WTC11 (cell line): ENCODE measurements around the gene GNA12. TPM values are rescaled to one million over a fixed set of nuclear protein-coding genes. Genes with fewer than 3 reads are reported as not detected.

Source experiments
- ATAC-seq: fragments of 200-7000 bp; cut with Tn5 transposase; 2 replicates; pipeline ENCODE4 v1.10.0; 2021; ENCODE audit warnings: mild to moderate bottlenecking, moderate library complexity
- CTCF ChIA-PET: fragments of 300-600 bp; sonication (Branson Sonifier 250); formaldehyde crosslinking; loops from one replicate; lab custom pipeline; 2021; ENCODE audit warnings: antibody characterized with exemption; lab: Charles Lee
- POLR2A ChIA-PET: fragments of 350-600 bp; sonication (Branson Sonifier 250); formaldehyde crosslinking; loops from one replicate; lab custom pipeline; 2021; ENCODE audit warnings: antibody characterized with exemption; lab: Charles Lee
- DNase-seq: peaks from one replicate; pipeline ENCODE4 v3.0.0; 2021; ENCODE audit warnings: low spot score
- H3K27ac Mint-ChIP-seq: 2 replicates; pipeline ENCODE4 v1.8.0; 2021; ENCODE audit warnings: mixed read lengths
- H3K27me3 Mint-ChIP-seq: 2 replicates; pipeline ENCODE4 v1.8.0; 2021; ENCODE audit warnings: low read depth, mild to moderate bottlenecking, moderate library complexity, mixed read lengths
- H3K36me3 Mint-ChIP-seq: 2 replicates; pipeline ENCODE4 v1.8.0; 2021; ENCODE audit warnings: mixed read lengths
- H3K4me1 Mint-ChIP-seq: 2 replicates; pipeline ENCODE4 v1.8.0; 2022; ENCODE audit warnings: mixed read lengths
- H3K4me3 Mint-ChIP-seq: 2 replicates; pipeline ENCODE4 v1.8.0; 2021; ENCODE audit warnings: mild to moderate bottlenecking, moderate library complexity, mixed read lengths
- H3K9me3 Mint-ChIP-seq: 2 replicates; pipeline ENCODE4 v1.8.0; 2021; ENCODE audit warnings: mixed read lengths
- CREM ChIP-seq: sonication (generic); formaldehyde crosslinking; IDR thresholded peaks from 2 replicates; pipeline ENCODE4 v1.8.1; 2022; ENCODE audit warnings: mild to moderate bottlenecking, missing genetic modification reagents, moderate library complexity
- ETV6 ChIP-seq: sonication (generic); formaldehyde crosslinking; IDR thresholded peaks from 2 replicates; pipeline ENCODE4 v1.8.1; 2022; ENCODE audit warnings: mild to moderate bottlenecking, missing genetic modification reagents
- GABPB1 ChIP-seq: sonication (generic); formaldehyde crosslinking; IDR thresholded peaks from 2 replicates; pipeline ENCODE4 v1.8.1; 2023; ENCODE audit warnings: mild to moderate bottlenecking, missing genetic modification reagents
- NFE2L1 ChIP-seq: sonication (generic); formaldehyde crosslinking; IDR thresholded peaks from 2 replicates; pipeline ENCODE4 v1.8.1; 2023; ENCODE audit warnings: missing genetic modification reagents
- NR1H2 ChIP-seq: sonication (generic); formaldehyde crosslinking; IDR thresholded peaks from 2 replicates; pipeline ENCODE4 v1.9.0; 2021; ENCODE audit warnings: mild to moderate bottlenecking, moderate library complexity, missing genetic modification reagents
- NR2C2 ChIP-seq: sonication (generic); formaldehyde crosslinking; IDR thresholded peaks from 2 replicates; pipeline ENCODE4 v1.8.0; 2022; ENCODE audit warnings: mild to moderate bottlenecking, missing genetic modification reagents
- OVOL2 ChIP-seq: fragments of 250-450 bp; sonication (Bioruptor Pico); IDR thresholded peaks from 2 replicates; pipeline ENCODE4 v1.9.0; 2021; ENCODE audit warnings: mild to moderate bottlenecking, borderline replicate concordance
- SMAD3 ChIP-seq: sonication (generic); formaldehyde crosslinking; IDR thresholded peaks from 2 replicates; pipeline ENCODE4 v1.8.0; 2022; ENCODE audit warnings: missing genetic modification reagents, mild to moderate bottlenecking, borderline replicate concordance
- SMAD4 ChIP-seq: sonication (generic); formaldehyde crosslinking; IDR thresholded peaks from 2 replicates; pipeline ENCODE4 v1.8.0; 2022; ENCODE audit warnings: mild to moderate bottlenecking, missing genetic modification reagents
- SOX15 ChIP-seq: fragments of 250-450 bp; sonication (Bioruptor Pico); IDR thresholded peaks from 2 replicates; pipeline ENCODE4 v1.9.0; 2021; ENCODE audit warnings: mild to moderate bottlenecking
- TP53 ChIP-seq: sonication (generic); formaldehyde crosslinking; IDR thresholded peaks from 2 replicates; pipeline ENCODE4 v1.8.1; 2023; ENCODE audit warnings: mild to moderate bottlenecking, missing genetic modification reagents
- ZNF232 ChIP-seq: sonication (generic); formaldehyde crosslinking; IDR thresholded peaks from 2 replicates; pipeline ENCODE4 v1.8.0; 2022; ENCODE audit warnings: mild to moderate bottlenecking, missing genetic modification reagents
- ZNF317 ChIP-seq: sonication (generic); formaldehyde crosslinking; IDR thresholded peaks from 2 replicates; pipeline ENCODE4 v1.8.1; 2023; ENCODE audit warnings: low read depth, mild to moderate bottlenecking, moderate library complexity, missing genetic modification reagents, borderline replicate concordance
- total RNA-seq: library from RNA; stranded (reverse); gene quantifications from 3 replicates; pipeline ENCODE4 v1.2.3, GENCODE V29; 2021
- TF ChIP-seq, protein P1 (sequence below): sonication (generic); formaldehyde crosslinking; IDR thresholded peaks from 2 replicates; pipeline ENCODE4 v1.8.1; 2023; ENCODE audit warnings: mild to moderate bottlenecking, missing genetic modification reagents
- TF ChIP-seq, protein P2 (sequence below): sonication (generic); formaldehyde crosslinking; IDR thresholded peaks from 2 replicates; pipeline ENCODE4 v1.8.1; 2022; ENCODE audit warnings: low read depth, mild to moderate bottlenecking, moderate library complexity, missing genetic modification reagents, borderline replicate concordance
- TF ChIP-seq, protein P3 (sequence below): sonication (generic); formaldehyde crosslinking; IDR thresholded peaks from 2 replicates; pipeline ENCODE4 v1.8.1; 2022; ENCODE audit warnings: mild to moderate bottlenecking, missing genetic modification reagents, moderate library complexity, borderline replicate concordance
- TF ChIP-seq, protein P4 (sequence below): sonication (generic); formaldehyde crosslinking; IDR thresholded peaks from 2 replicates; pipeline ENCODE4 v1.8.1; 2023; ENCODE audit warnings: mild to moderate bottlenecking, missing genetic modification reagents, moderate library complexity
- TF ChIP-seq, protein P5 (sequence below): sonication (generic); formaldehyde crosslinking; IDR thresholded peaks from 2 replicates; pipeline ENCODE4 v1.8.1; 2023; ENCODE audit warnings: mild to moderate bottlenecking, missing genetic modification reagents, borderline replicate concordance
- TF ChIP-seq, protein P6 (sequence below): fragments of 250-450 bp; sonication (Bioruptor Pico); IDR thresholded peaks from 2 replicates; pipeline ENCODE4 v1.9.0; 2021; ENCODE audit warnings: moderate library complexity, mild to moderate bottlenecking, inconsistent platforms, borderline replicate concordance
- TF ChIP-seq, protein P7 (sequence below): sonication (generic); formaldehyde crosslinking; IDR thresholded peaks from 2 replicates; pipeline ENCODE4 v1.8.0; 2022; ENCODE audit warnings: mild to moderate bottlenecking, missing genetic modification reagents

The GNA12 gene
- total RNA-seq, 1 experiment from 2014 or later, result 99.6 TPM

DNA sequence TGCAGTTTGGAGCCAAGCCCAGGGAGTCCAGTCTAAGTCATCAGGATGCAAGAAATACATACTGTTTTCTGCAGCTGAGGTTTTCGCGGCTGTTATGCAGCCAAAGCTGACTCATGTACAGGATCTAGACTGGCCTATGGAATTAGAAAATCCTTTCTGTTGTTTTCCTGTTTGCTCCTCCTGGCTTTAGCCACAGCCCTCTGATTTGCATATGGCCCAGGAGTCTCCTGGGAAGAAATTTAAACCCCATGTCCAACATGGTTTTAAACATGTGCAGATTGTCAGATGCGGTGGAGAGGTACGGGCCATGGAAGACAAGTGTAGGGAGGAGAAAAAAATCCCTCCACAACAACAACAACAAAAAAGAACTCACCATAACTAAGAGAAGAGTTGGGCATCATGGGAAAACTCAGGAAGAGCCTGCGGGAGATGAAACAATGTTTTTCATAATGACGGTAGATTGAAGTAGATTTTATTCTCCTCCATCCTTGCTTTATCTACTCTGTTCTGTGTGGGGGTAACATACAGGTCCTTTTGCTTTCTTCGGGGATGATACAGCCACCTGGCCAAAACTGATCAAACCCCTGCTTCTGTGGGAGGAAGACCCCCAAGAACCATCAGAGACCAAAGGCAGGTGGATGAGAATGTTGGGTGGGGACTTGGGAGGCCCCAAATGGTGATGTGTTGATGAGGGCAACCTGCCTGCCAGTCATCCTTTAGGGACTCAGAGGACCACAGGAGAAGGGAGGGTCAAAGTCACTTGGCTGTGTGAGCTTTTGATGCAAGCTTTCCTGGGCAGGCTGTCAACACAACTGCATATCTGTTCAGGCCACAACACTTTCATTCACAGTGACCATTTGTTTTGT, 29.8 kb upstream of the GNA12 start (continued):
- TF ChIP-seq, protein P1, sequence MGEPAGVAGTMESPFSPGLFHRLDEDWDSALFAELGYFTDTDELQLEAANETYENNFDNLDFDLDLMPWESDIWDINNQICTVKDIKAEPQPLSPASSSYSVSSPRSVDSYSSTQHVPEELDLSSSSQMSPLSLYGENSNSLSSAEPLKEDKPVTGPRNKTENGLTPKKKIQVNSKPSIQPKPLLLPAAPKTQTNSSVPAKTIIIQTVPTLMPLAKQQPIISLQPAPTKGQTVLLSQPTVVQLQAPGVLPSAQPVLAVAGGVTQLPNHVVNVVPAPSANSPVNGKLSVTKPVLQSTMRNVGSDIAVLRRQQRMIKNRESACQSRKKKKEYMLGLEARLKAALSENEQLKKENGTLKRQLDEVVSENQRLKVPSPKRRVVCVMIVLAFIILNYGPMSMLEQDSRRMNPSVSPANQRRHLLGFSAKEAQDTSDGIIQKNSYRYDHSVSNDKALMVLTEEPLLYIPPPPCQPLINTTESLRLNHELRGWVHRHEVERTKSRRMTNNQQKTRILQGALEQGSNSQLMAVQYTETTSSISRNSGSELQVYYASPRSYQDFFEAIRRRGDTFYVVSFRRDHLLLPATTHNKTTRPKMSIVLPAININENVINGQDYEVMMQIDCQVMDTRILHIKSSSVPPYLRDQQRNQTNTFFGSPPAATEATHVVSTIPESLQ (CRISPR knock-in tag), result no peak
- TF ChIP-seq, protein P2, sequence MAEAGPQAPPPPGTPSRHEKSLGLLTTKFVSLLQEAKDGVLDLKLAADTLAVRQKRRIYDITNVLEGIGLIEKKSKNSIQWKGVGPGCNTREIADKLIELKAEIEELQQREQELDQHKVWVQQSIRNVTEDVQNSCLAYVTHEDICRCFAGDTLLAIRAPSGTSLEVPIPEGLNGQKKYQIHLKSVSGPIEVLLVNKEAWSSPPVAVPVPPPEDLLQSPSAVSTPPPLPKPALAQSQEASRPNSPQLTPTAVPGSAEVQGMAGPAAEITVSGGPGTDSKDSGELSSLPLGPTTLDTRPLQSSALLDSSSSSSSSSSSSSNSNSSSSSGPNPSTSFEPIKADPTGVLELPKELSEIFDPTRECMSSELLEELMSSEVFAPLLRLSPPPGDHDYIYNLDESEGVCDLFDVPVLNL (CRISPR knock-in tag), result no peak
- TF ChIP-seq SOX15 (CRISPR knock-in tag), result no peak
- TF ChIP-seq SMAD4 (CRISPR knock-in tag), result no peak
- TF ChIP-seq SMAD3 (CRISPR knock-in tag), result 0 out of 2 replicates have a peak, but pooled peaks have one; percentile 58
- TF ChIP-seq ZNF232, result no peak
- TF ChIP-seq NR1H2 (CRISPR knock-in tag), result no peak
- TF ChIP-seq, protein P3, sequence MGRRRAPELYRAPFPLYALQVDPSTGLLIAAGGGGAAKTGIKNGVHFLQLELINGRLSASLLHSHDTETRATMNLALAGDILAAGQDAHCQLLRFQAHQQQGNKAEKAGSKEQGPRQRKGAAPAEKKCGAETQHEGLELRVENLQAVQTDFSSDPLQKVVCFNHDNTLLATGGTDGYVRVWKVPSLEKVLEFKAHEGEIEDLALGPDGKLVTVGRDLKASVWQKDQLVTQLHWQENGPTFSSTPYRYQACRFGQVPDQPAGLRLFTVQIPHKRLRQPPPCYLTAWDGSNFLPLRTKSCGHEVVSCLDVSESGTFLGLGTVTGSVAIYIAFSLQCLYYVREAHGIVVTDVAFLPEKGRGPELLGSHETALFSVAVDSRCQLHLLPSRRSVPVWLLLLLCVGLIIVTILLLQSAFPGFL (CRISPR knock-in tag), result no peak
- TF ChIP-seq, protein P4, sequence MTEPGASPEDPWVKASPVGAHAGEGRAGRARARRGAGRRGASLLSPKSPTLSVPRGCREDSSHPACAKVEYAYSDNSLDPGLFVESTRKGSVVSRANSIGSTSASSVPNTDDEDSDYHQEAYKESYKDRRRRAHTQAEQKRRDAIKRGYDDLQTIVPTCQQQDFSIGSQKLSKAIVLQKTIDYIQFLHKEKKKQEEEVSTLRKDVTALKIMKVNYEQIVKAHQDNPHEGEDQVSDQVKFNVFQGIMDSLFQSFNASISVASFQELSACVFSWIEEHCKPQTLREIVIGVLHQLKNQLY (CRISPR knock-in tag), result peak; percentile 94
- TF ChIP-seq NR2C2 (CRISPR knock-in tag), result peak; percentile 51; the same call in 1 of the 2 replicates
- TF ChIP-seq, protein P5, sequence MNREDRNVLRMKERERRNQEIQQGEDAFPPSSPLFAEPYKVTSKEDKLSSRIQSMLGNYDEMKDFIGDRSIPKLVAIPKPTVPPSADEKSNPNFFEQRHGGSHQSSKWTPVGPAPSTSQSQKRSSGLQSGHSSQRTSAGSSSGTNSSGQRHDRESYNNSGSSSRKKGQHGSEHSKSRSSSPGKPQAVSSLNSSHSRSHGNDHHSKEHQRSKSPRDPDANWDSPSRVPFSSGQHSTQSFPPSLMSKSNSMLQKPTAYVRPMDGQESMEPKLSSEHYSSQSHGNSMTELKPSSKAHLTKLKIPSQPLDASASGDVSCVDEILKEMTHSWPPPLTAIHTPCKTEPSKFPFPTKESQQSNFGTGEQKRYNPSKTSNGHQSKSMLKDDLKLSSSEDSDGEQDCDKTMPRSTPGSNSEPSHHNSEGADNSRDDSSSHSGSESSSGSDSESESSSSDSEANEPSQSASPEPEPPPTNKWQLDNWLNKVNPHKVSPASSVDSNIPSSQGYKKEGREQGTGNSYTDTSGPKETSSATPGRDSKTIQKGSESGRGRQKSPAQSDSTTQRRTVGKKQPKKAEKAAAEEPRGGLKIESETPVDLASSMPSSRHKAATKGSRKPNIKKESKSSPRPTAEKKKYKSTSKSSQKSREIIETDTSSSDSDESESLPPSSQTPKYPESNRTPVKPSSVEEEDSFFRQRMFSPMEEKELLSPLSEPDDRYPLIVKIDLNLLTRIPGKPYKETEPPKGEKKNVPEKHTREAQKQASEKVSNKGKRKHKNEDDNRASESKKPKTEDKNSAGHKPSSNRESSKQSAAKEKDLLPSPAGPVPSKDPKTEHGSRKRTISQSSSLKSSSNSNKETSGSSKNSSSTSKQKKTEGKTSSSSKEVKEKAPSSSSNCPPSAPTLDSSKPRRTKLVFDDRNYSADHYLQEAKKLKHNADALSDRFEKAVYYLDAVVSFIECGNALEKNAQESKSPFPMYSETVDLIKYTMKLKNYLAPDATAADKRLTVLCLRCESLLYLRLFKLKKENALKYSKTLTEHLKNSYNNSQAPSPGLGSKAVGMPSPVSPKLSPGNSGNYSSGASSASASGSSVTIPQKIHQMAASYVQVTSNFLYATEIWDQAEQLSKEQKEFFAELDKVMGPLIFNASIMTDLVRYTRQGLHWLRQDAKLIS (CRISPR knock-in tag), result 0 out of 2 replicates have a peak, but pooled peaks have one; percentile 33
- TF ChIP-seq, protein P6, sequence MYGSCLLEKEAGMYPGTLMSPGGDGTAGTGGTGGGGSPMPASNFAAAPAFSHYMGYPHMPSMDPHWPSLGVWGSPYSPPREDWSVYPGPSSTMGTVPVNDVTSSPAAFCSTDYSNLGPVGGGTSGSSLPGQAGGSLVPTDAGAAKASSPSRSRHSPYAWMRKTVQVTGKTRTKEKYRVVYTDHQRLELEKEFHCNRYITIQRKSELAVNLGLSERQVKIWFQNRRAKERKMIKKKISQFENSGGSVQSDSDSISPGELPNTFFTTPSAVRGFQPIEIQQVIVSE (CRISPR knock-in tag), result no peak
- TF ChIP-seq NFE2L1 (CRISPR knock-in tag), result peak; percentile 50; the same call in 1 of the 2 replicates
- no peak for TF ChIP-seq ZNF317

DNA sequence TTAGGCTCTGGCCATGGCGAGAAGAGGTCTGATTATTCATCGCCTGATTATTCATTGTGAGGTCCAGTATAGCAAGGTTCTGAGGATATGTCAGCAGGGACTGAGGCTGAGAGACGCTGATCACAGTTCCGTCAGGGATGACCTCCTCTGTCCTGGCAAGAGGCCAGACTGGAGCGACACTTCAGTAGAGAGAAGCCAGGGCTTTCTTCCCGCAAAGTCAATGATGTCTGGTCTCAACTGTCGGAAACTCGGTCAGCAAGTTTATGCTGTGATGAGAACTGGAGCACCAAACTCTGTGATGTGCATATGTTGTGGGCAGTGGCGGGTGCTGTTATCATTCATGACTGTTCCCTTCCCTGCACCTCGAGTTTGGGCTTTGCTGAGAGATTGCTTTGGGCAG, 29.0 kb upstream of the GNA12 start:
- H3K36me3 Mint-ChIP-seq, result no peaks in the 10 kb centered on the region
- ChIA-PET CTCF (no interaction called here), POLR2A (no interaction called here)
- H3K9me3 Mint-ChIP-seq, result no peaks in the 10 kb centered on the region
- ATAC-seq (no peak), DNase-seq (no peak)
- H3K4me3 Mint-ChIP-seq, result no peak overlapping the region
- H3K27me3 Mint-ChIP-seq, result no peaks in the 10 kb centered on the region
- peaks cover 33% of the 10 kb centered on the region for H3K4me1 Mint-ChIP-seq
- peak overlapping the region; percentile 100; the same call in 1 of the 2 replicates for H3K27ac Mint-ChIP-seq
- TF ChIP-seq CREM (CRISPR knock-in tag) (no peak), NFE2L1 (CRISPR knock-in tag) (0 out of 2 replicates have a peak, but pooled peaks have one; percentile 18), OVOL2 (no peak), GABPB1 (no peak), TP53 (CRISPR knock-in tag) (no peak), ETV6 (CRISPR knock-in tag) (no peak)
- TF ChIP-seq, protein P7, sequence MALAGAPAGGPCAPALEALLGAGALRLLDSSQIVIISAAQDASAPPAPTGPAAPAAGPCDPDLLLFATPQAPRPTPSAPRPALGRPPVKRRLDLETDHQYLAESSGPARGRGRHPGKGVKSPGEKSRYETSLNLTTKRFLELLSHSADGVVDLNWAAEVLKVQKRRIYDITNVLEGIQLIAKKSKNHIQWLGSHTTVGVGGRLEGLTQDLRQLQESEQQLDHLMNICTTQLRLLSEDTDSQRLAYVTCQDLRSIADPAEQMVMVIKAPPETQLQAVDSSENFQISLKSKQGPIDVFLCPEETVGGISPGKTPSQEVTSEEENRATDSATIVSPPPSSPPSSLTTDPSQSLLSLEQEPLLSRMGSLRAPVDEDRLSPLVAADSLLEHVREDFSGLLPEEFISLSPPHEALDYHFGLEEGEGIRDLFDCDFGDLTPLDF (CRISPR knock-in tag), result no peak
- TF ChIP-seq, protein P5 (CRISPR knock-in tag), result no peak
